ENCODE measurements around the gene MASP1. TPM values are rescaled to one million over a fixed set of nuclear protein-coding genes. Genes with fewer than 3 reads are reported as not detected.

The MASP1 gene
- total and polyA plus RNA-seq, 2 experiments from 2014 or later = 1.6 to 3.0 TPM

- Histone ChIP-seq H4K20me1 (replicated peaks; ENCODE audit: insufficient read depth) (no peaks in the 10 kb centered on the region), H3K79me2 (replicated peaks; ENCODE audit: insufficient read depth) (no peaks in the 10 kb centered on the region), H2AFZ (no peak overlapping the region), H3K4me3 (no peak overlapping the region), H3K27ac (ENCODE audit: low read depth) (no peak overlapping the region), H3K4me1 (ENCODE audit: insufficient read depth) (no peaks in the 10 kb centered on the region), H3K9me2 (ENCODE audit: insufficient read depth) (peaks cover 21% of the 10 kb centered on the region; the same call in 1 of the 2 replicates), H3K36me3 (ENCODE audit: insufficient read depth) (no peaks in the 10 kb centered on the region), H3F3A (replicated peaks; ENCODE audit: low read depth) (no peaks in the 10 kb centered on the region), H3K27me3 (ENCODE audit: insufficient read depth) (no peaks in the 10 kb centered on the region), H3K4me2 (no peak overlapping the region)
- Mint-ChIP-seq H3K27me3 (ENCODE audit: insufficient read depth, low read depth, poor library complexity) (peaks cover 5% of the 10 kb centered on the region), H3K9me3 (peaks cover 2% of the 10 kb centered on the region; the same call in 2 of the 3 replicates), H3K27ac (no peak overlapping the region), H3K36me3 (ENCODE audit: low read depth) (no peaks in the 10 kb centered on the region; the same call in 2 of the 3 replicates), H3K4me1 (no peaks in the 10 kb centered on the region), H3K4me3 (no peak overlapping the region)
- no peak for ATAC-seq
- TF ChIP-seq JUNB (IDR thresholded peaks at IDR 0.05; ENCODE audit: unreplicated experiment) (no peak), EZH2 (IDR thresholded peaks at IDR 0.05; ENCODE audit: low read depth, unreplicated experiment) (no peak), EZH2phosphoT487 (IDR thresholded peaks at IDR 0.05; ENCODE audit: unreplicated experiment) (no peak), ZNF114 (CRISPR knock-in tag; IDR thresholded peaks at IDR 0.05) (no peak), POLR2AphosphoS5 (IDR thresholded peaks at IDR 0.05; ENCODE audit: low read depth) (no peak), ETS1 (IDR thresholded peaks at IDR 0.05) (no peak), CTCF (conservative IDR thresholded peaks at IDR 0.05; ENCODE audit: low read depth in 2 of 2) (no peak), REST (IDR thresholded peaks at IDR 0.05; ENCODE audit: unreplicated experiment) (no peak)
- DNase-seq (ENCODE audit: low spot score) = no peak
Observed at GRCh38 chr3:187227658-187228258, 63.8 kb downstream of the MASP1 start.

GRCh38 chr3:187223799-187224198, 67.7 kb downstream of the MASP1 start:
- no peaks in the 10 kb centered on the region; the same call in 1 of the 2 replicates for H3K36me3 ChIP-seq (ENCODE audit: insufficient read depth)
- 0 out of 2 replicates have a peak, but pooled peaks cover 9% of the 10 kb centered on the region for H3K4me1 ChIP-seq (ENCODE audit: insufficient read depth)
- H3K9me2 ChIP-seq (ENCODE audit: insufficient read depth) = 0 out of 2 replicates have a peak, but pooled peaks cover 4% of the 10 kb centered on the region
- no peaks in the 10 kb centered on the region for H3K36me3 Mint-ChIP-seq (ENCODE audit: low read depth)
- H3K27me3 ChIP-seq (ENCODE audit: insufficient read depth) = no peaks in the 10 kb centered on the region
- DNase-seq (ENCODE audit: low spot score) (no peak), ATAC-seq (no peak)
- H3K27ac ChIP-seq (ENCODE audit: low read depth) = no peak overlapping the region
- no peaks in the 10 kb centered on the region for H3F3A ChIP-seq (replicated peaks; ENCODE audit: low read depth)
- no peak overlapping the region for H2AFZ ChIP-seq
- no peak overlapping the region for H3K4me3 ChIP-seq
- no peak overlapping the region for H3K4me3 Mint-ChIP-seq
- no peaks in the 10 kb centered on the region for H3K79me2 ChIP-seq (replicated peaks; ENCODE audit: insufficient read depth)
- no peak overlapping the region for H3K27ac Mint-ChIP-seq
- peaks cover 9% of the 10 kb centered on the region for H3K27me3 Mint-ChIP-seq (ENCODE audit: insufficient read depth, low read depth, poor library complexity)
- peaks cover 2% of the 10 kb centered on the region; the same call in 2 of the 3 replicates for H3K9me3 Mint-ChIP-seq
- H4K20me1 ChIP-seq (replicated peaks; ENCODE audit: insufficient read depth) = no peaks in the 10 kb centered on the region
- H3K4me2 ChIP-seq = no peak overlapping the region
- H3K4me1 Mint-ChIP-seq = peaks cover 7% of the 10 kb centered on the region; the same call in 2 of the 3 replicates
- no peak for TF ChIP-seq REST (IDR thresholded peaks at IDR 0.05; ENCODE audit: unreplicated experiment)
- no peak for TF ChIP-seq ETS1 (IDR thresholded peaks at IDR 0.05)
- TF ChIP-seq POLR2AphosphoS5 (IDR thresholded peaks at IDR 0.05; ENCODE audit: low read depth) = no peak
- no peak for TF ChIP-seq ZNF331 (CRISPR knock-in tag; IDR thresholded peaks at IDR 0.05; ENCODE audit: low read depth)
- no peak for TF ChIP-seq JUNB (IDR thresholded peaks at IDR 0.05; ENCODE audit: unreplicated experiment)
- TF ChIP-seq EZH2 (IDR thresholded peaks at IDR 0.05; ENCODE audit: low read depth, unreplicated experiment) = no peak
- TF ChIP-seq NANOG (IDR thresholded peaks at IDR 0.05; ENCODE audit: borderline replicate concordance) = no peak
- no peak for TF ChIP-seq CREB1 (CRISPR knock-in tag; IDR thresholded peaks at IDR 0.05; ENCODE audit: low read depth)
